Skin of body (tissue), 2 donors: Measurements from ENCODE around the gene ANKRD44. TPM values are rescaled to one million over a fixed set of nuclear protein-coding genes. Genes with fewer than 3 reads are reported as not detected.

ENCODE experiments used
- DNase-seq: peaks from one replicate; lab custom pipeline; 2025; lab: John Stamatoyannopoulos, UW
- total RNA-seq: library from RNA; depleted of rRNA; stranded (reverse); fragments of >200 nt; gene quantifications from one replicate; pipeline ENCODE4 v1.2.3, GENCODE V29; 2014

Gene ANKRD44
- total RNA-seq, 1 donor from 2014 or later: 21.8 TPM

DNA sequence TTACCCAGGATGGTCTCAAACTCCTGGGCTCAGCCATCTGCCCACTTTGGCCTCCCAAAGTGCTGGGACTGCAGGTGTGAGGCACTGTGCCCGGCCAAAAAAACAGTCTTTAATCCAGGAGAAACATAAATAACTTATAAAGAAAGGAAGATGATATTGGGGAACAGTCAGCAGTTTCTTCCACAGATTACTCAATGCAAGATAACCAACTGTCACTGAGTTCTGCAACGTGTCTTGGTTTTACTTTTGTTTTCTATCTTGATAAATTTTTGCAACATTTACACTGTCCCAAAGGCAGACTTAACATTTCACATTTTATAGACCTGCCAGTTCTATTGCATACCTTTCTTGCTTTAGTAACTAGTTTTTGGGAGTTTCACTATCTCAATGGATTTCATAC is 71.1 kb downstream of the ANKRD44 start:
- no peak for DNase-seq

DNA sequence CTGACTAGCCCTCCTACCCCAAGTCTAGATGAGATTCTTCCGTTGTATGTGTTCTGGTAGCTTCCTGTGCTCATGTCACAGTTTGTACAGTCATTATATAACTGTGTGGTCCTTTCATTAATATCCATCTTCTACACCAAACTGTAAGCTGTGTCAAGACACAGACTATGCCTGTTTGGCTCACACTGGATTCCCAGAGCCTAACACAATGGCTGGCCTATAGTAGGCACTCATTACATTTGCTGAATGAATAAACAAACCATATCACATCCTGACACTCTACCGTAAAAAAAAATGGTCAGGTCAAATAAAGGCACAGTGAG is 72.6 kb downstream of the ANKRD44 start:
- DNase-seq: no peak

GRCh38 chr2:197237291-197238042 is 73.1 kb downstream of the ANKRD44 start:
- DNase-seq: no peak

- DNase-seq: no peak
Measured at GRCh38 chr2:197236816-197237215, 73.8 kb downstream of the ANKRD44 start.

GRCh38 chr2:197236159-197236558 is 74.4 kb downstream of the ANKRD44 start:
- no peak for DNase-seq

- no peak for DNase-seq
Measured at GRCh38 chr2:197235711-197236110, 74.9 kb downstream of the ANKRD44 start.

- DNase-seq: no peak
Measured at GRCh38 chr2:197234671-197235191, 75.8 kb downstream of the ANKRD44 start.

DNA sequence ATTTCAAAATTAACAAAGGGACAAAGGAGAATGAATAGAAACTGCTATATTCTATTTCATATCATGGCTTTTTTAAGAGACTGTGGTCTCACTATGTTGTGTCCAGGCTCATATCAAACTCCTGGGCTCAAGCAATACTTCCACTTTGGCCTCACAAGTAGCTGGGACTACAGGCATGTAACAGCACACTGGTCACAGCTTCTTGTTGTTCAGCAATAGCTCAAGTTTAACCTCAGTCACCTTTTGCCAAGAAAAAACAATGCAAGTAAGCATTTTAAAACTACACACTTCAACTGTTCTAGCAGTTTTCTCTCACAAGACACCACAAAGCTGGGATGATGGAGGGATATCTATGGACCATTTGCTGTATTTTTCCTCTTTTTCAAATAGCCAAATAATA is 77.1 kb downstream of the ANKRD44 start:
- no peak for DNase-seq

- DNase-seq: no peak
Measured at GRCh38 chr2:197232010-197232409, 78.6 kb downstream of the ANKRD44 start.

- no peak for DNase-seq
Measured at GRCh38 chr2:197229509-197230443, 80.8 kb downstream of the ANKRD44 start.

GRCh38 chr2:197223451-197223850 is 87.1 kb downstream of the ANKRD44 start:
- no peak for DNase-seq

DNA sequence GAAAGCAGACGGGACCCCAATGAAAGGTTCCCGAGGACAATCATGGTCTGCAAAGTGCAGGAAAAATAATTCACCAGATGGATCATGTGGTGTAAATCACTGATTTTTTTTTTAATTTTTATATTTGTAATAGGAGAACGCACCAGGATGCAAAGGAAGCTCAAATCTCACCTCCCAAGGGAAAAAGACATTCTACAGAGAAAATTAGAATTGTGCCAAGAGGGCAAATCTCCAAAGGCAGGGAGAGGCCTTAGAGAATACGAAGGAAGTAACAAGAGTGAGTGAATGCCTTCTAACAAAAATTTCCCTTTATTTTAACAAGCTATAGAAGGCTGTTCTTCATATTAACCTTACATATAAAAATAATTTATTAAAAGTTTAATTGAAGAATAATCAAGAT is 90.9 kb downstream of the ANKRD44 start:
- no peak for DNase-seq

GRCh38 chr2:197217541-197217940 is 93.0 kb downstream of the ANKRD44 start:
- no peak for DNase-seq

GRCh38 chr2:197216361-197216979 is 94.1 kb downstream of the ANKRD44 start:
- DNase-seq: no peak

DNA sequence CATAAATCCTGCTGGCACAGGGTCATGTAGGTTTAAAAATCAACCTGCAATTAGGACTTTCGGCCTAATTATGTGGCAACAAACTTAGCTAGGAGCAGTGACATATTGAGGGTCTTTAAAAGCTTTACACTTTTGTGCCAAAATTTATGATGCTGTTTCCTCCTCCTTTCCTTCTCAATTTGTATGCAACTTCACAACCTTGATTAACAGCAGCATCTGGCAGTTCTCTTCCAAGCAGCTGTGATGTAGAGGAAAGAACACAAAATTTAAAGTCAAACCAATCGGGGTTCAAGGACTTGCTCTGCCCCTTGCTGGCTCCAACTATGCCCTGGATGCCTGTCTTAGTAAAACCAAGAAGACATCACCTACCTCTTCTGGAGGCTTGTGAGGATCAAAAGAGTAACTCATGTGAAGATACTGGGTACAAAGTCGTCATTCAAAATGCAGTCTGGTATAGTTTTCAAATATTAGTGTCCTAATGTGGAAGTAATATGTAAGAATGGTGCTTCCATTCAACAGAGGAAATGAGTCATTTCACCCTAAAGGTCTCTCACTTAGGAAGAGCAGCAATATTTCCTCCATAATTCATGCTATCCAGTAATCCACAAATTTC is 94.7 kb downstream of the ANKRD44 start:
- no peak for DNase-seq

- no peak for DNase-seq
Measured at GRCh38 chr2:197212344-197213262, 98.0 kb downstream of the ANKRD44 start.

DNA sequence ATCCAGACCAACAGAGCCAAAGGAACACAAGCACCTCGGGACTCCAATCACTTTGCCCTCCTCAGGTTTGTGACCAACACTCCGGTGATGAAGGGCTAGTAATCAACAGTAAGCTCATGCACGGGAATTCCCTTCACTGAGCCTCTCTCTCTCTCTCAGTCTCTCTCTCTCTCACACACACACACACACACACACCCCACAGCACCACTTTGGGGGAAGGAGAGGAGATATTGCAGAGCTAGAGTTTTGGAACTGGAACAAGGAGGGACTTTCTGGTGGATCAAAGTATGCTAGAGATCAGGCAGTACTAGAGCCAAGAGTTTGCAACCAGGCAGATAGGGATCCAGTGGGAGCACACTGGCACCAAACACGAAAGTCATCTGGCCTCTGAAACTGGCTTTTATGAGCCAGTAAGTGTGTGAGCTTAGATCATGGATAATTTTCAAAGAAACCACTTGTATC is 98.7 kb downstream of the ANKRD44 start:
- DNase-seq: no peak

DNA sequence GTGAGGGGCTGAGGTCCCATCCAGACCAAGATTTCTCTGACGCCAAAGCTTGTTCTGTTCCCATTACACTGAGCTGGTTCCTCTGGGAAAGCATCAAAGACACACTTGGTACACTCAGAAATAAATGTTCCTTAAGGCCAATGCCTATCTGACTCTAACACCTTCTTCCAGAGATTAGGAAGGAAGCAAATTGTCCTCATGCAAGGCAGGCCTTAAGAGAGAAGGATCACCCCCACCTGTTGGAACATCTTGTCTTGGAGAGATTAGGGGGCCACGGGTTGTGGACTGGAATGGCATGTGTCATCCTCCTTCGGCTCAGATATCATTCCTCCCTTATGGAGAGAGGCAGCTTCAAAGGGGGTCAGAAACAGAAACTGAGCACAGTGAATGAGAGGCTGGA is 100.2 kb downstream of the ANKRD44 start:
- DNase-seq: no peak

- no peak for DNase-seq
Measured at GRCh38 chr2:197209742-197210408, 100.7 kb downstream of the ANKRD44 start.

GRCh38 chr2:197209246-197209645 is 101.3 kb downstream of the ANKRD44 start:
- no peak for DNase-seq
